ENCODE measurements around the gene SORBS2. TPM values are rescaled to one million over a fixed set of nuclear protein-coding genes. Genes with fewer than 3 reads are reported as not detected.
A peak's percentile ranks its signal among the peaks of the same experiment; 100 is the strongest.

SORBS2 gene
- total RNA-seq, 4 donors from 2014 or later = 821 to 1,626 (median 1,353) TPM

GRCh38 chr4:185809533-185810071 is 2.4 kb downstream of the SORBS2 start:
- peak overlapping the region; percentile 6 to 51 (median 46) for H3K4me3 ChIP-seq
- peaks cover 0 to 4% (median 0%) of the 10 kb centered on the region in 4 donors for H3K36me3 ChIP-seq
- intact Hi-C loops (cut with DNase I) = no loop called here
- 89% methylated on average over 4 of the region's 4 CpGs for WGBS
- no peaks in the 10 kb centered on the region for H3K9me3 ChIP-seq
- DNase-seq (ENCODE audit: extremely low spot score) = no peak
- no peaks in the 10 kb centered on the region for H3K4me1 ChIP-seq
- TF ChIP-seq EP300 (IDR thresholded peaks at IDR 0.05) (no peak), POLR2A (IDR thresholded peaks at IDR 0.05; ENCODE audit: low read depth) (no peak), POLR2AphosphoS5 (IDR thresholded peaks at IDR 0.05) (no peak), CTCF (IDR thresholded peaks at IDR 0.05) (no peak)
- H3K27ac ChIP-seq (replicated peaks in 1 of 4) = peak overlapping the region in 2 of 4 donors; percentile 18 to 54
- no peaks in the 10 kb centered on the region for H3K27me3 ChIP-seq

- Histone ChIP-seq H3K27ac (replicated peaks in 1 of 4) (no peak overlapping the region), H3K27me3 (no peaks in the 10 kb centered on the region), H3K4me3 (peak overlapping the region in 2 of 4 donors; percentile 17 to 50), H3K4me1 (no peaks in the 10 kb centered on the region), H3K36me3 (peaks cover 0 to 4% (median 0%) of the 10 kb centered on the region in 4 donors), H3K9me3 (no peaks in the 10 kb centered on the region)
- DNase-seq (ENCODE audit: extremely low spot score) = peak; percentile 81
- 63% methylated on average over 1 of the region's 1 CpG for WGBS
- no peak for TF ChIP-seq POLR2AphosphoS5 (IDR thresholded peaks at IDR 0.05)
- TF ChIP-seq CTCF (IDR thresholded peaks at IDR 0.05) = no peak
- no peak for TF ChIP-seq EP300 (IDR thresholded peaks at IDR 0.05)
- TF ChIP-seq POLR2A (IDR thresholded peaks at IDR 0.05; ENCODE audit: low read depth) = no peak
- intact Hi-C loops (cut with DNase I) = no loop called here
These were observed 2.9 kb downstream of the SORBS2 start for GRCh38 chr4:185809121-185809520.

- WGBS = 98% methylated on average over 4 of the region's 4 CpGs
- Histone ChIP-seq H3K36me3 (peaks cover 0 to 4% (median 0%) of the 10 kb centered on the region in 4 donors), H3K4me1 (peaks cover 0 to 5% (median 0%) of the 10 kb centered on the region in 4 donors), H3K27ac (replicated peaks in 1 of 4) (no peak overlapping the region), H3K9me3 (no peaks in the 10 kb centered on the region), H3K27me3 (no peaks in the 10 kb centered on the region), H3K4me3 (no peak overlapping the region)
- DNase-seq (ENCODE audit: extremely low spot score) = peak; percentile 45
- TF ChIP-seq EP300 (IDR thresholded peaks at IDR 0.05) (no peak), POLR2AphosphoS5 (IDR thresholded peaks at IDR 0.05) (no peak), POLR2A (IDR thresholded peaks at IDR 0.05; ENCODE audit: low read depth) (no peak), CTCF (IDR thresholded peaks at IDR 0.05) (no peak)
- intact Hi-C loops (cut with DNase I) = no loop called here
These were observed 6.0 kb downstream of the SORBS2 start for GRCh38 chr4:185805979-185806378.

GRCh38 chr4:185805262-185805802 is 6.7 kb downstream of the SORBS2 start:
- intact Hi-C loops (cut with DNase I) = no loop called here
- Histone ChIP-seq H3K36me3 (no peaks in the 10 kb centered on the region), H3K27ac (replicated peaks in 1 of 4) (no peak overlapping the region), H3K4me1 (peaks cover 0 to 5% (median 0%) of the 10 kb centered on the region in 4 donors), H3K9me3 (no peaks in the 10 kb centered on the region), H3K4me3 (no peak overlapping the region), H3K27me3 (no peaks in the 10 kb centered on the region)
- TF ChIP-seq EP300 (IDR thresholded peaks at IDR 0.05) (no peak), CTCF (IDR thresholded peaks at IDR 0.05) (no peak), POLR2A (IDR thresholded peaks at IDR 0.05; ENCODE audit: low read depth) (no peak), POLR2AphosphoS5 (IDR thresholded peaks at IDR 0.05) (no peak)
- WGBS = 94% methylated on average over 9 of the region's 9 CpGs
- peak; percentile 72 for DNase-seq (ENCODE audit: extremely low spot score)
